HL-60 (cell line): ENCODE measurements around the gene AQP12A.

ENCODE experiments used
- DNase-seq, 2 experiments: peaks; one replicate each; pipeline ENCODE4 v3.0.0-alpha.2; 2010 to 2020; ENCODE audit warnings: low read depth in 1 of 2, low spot score in 1 of 2
- H3K27ac ChIP-seq: fragments of 250-450 bp; sonication (Bioruptor Pico); replicated peaks from 2 replicates; pipeline ENCODE4 v1.5.1; 2020; ENCODE audit warnings: mild to moderate bottlenecking, moderate library complexity
- H3K27me3 ChIP-seq: fragments of 250-450 bp; sonication (Bioruptor Pico); 2 replicates; pipeline ENCODE4 v1.5.1; 2021; ENCODE audit warnings: mild to moderate bottlenecking, moderate library complexity; ENCODE audit not compliant: insufficient read depth, poor library complexity, severe bottlenecking
- H3K4me3 ChIP-seq: replicated peaks from 2 replicates; pipeline ENCODE4 v1.5.1; 2011; ENCODE audit warnings: mild to moderate bottlenecking, control low read depth, low read length; ENCODE audit not compliant: insufficient read depth
- CTCF ChIP-seq: IDR thresholded peaks from one replicate; pipeline ENCODE4 v1.5.1; 2011; ENCODE audit warnings: low read length, control low read depth, inconsistent platforms; ENCODE audit not compliant: insufficient read depth
- GABPA ChIP-seq: IDR thresholded peaks from 2 replicates; pipeline ENCODE4 v1.6.1; 2012; ENCODE audit warnings: low read depth
- POLR2AphosphoS5 ChIP-seq: IDR thresholded peaks from 2 replicates; pipeline ENCODE4 v1.6.1; 2012; ENCODE audit warnings: low read depth
- REST ChIP-seq: IDR thresholded peaks from 2 replicates; pipeline ENCODE4 v1.6.1; 2012; ENCODE audit warnings: low read depth; ENCODE audit not compliant: insufficient replicate concordance
- SPI1 ChIP-seq: IDR thresholded peaks from 2 replicates; pipeline ENCODE4 v1.6.1; 2012; ENCODE audit warnings: low read depth, mild to moderate bottlenecking, borderline replicate concordance

AQP12A gene

DNA sequence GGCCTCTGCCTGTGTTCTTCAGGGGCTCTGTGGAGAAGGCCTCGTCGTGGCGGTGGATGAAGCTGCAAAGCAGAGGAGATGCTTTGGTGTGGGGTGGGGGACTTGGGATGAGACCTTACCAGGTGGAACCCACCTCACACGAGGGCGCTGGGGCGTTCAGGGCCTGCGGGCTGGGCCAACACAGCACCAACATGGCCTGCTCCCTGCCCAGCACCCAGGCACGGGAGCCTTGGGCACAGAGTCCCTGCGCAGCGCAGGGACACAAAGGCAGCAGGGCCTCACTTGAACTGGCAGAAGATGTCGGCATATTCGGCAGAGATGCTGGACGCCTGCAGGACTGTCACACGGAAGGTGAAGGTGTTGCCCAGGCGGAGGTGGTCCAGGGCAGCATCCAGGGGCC, 53.8 kb downstream of the AQP12A start:
- H3K27ac ChIP-seq = no peak overlapping the region
- no peaks in the 10 kb centered on the region for H3K27me3 ChIP-seq
- no peak for TF ChIP-seq CTCF
- TF ChIP-seq SPI1 = no peak
- TF ChIP-seq GABPA = no peak
- no peak for TF ChIP-seq POLR2AphosphoS5
- no peak for TF ChIP-seq REST
- no peak for DNase-seq
- H3K4me3 ChIP-seq = no peak overlapping the region

- no peaks in the 10 kb centered on the region for H3K27me3 ChIP-seq
- TF ChIP-seq GABPA = no peak
- no peak for TF ChIP-seq REST
- TF ChIP-seq POLR2AphosphoS5 = no peak
- DNase-seq = no peak
- no peak overlapping the region for H3K27ac ChIP-seq
- H3K4me3 ChIP-seq = no peak overlapping the region
Observed at GRCh38 chr2:240745962-240746361, 54.3 kb downstream of the AQP12A start.

GRCh38 chr2:240746671-240747070, 55.0 kb downstream of the AQP12A start:
- no peaks in the 10 kb centered on the region for H3K27me3 ChIP-seq
- H3K4me3 ChIP-seq = no peak overlapping the region
- no peak overlapping the region for H3K27ac ChIP-seq
- TF ChIP-seq POLR2AphosphoS5 (no peak), REST (no peak), CTCF (no peak), SPI1 (no peak), GABPA (no peak)
- DNase-seq = no peak

- Histone ChIP-seq H3K4me3 (no peak overlapping the region), H3K27me3 (no peaks in the 10 kb centered on the region)
- DNase-seq = no peak
Observed at GRCh38 chr2:240747256-240747655, 55.6 kb downstream of the AQP12A start.

More at GRCh38 chr2:240747256-240747655, 55.6 kb downstream of the AQP12A start:
- no peak overlapping the region for H3K27ac ChIP-seq
- no peak for TF ChIP-seq REST
- no peak for TF ChIP-seq CTCF
- TF ChIP-seq SPI1 = no peak
- no peak for TF ChIP-seq GABPA
